Liver (tissue), 9 donors: Measurements from ENCODE around the gene LTA4H. TPM values are rescaled to one million over a fixed set of nuclear protein-coding genes. Genes with fewer than 3 reads are reported as not detected.

Experiments
- DNase-seq: peaks from one replicate; pipeline ENCODE4 v3.0.0-alpha.2; 2017; ENCODE audit warnings: low spot score
- H3K27ac ChIP-seq, 2 donors: one replicate each; pipeline ENCODE4 v1.7.0; 2013; ENCODE audit warnings: inconsistent platforms in 2 of 2, low read length in 2 of 2, control low read depth in 1 of 2, low read depth in 1 of 2, mild to moderate bottlenecking in 1 of 2
- H3K27me3 ChIP-seq, 4 donors: one replicate each; pipeline versions ENCODE4 v1.6.1 to v1.7.0; 2013; ENCODE audit warnings: low read length in 3 of 4, inconsistent platforms in 1 of 4, mild to moderate bottlenecking in 1 of 4, moderate library complexity in 1 of 4; ENCODE audit not compliant: control insufficient read depth in 4 of 4, insufficient read depth in 4 of 4
- H3K36me3 ChIP-seq, 4 donors: one replicate each; pipeline versions ENCODE4 v1.6.1 to v1.7.0; 2013; ENCODE audit warnings: low read length in 3 of 4, mild to moderate bottlenecking in 3 of 4, low read depth in 1 of 4, moderate library complexity in 1 of 4; ENCODE audit not compliant: control insufficient read depth in 4 of 4, insufficient read depth in 3 of 4
- H3K4me1 ChIP-seq, 4 donors: one replicate each; pipeline versions ENCODE4 v1.6.1 to v1.7.0; 2013; ENCODE audit warnings: low read length in 3 of 4, mild to moderate bottlenecking in 3 of 4, moderate library complexity in 1 of 4; ENCODE audit not compliant: control insufficient read depth in 4 of 4, insufficient read depth in 4 of 4
- H3K4me3 ChIP-seq, 3 donors: one replicate each; pipeline versions ENCODE4 v1.6.1 to v1.7.0; 2013; ENCODE audit warnings: low read length in 3 of 3, control low read depth in 1 of 3, low read depth in 1 of 3, mild to moderate bottlenecking in 1 of 3
- H3K9ac ChIP-seq, 2 donors: one replicate each; pipeline ENCODE4 v1.7.0; 2013; ENCODE audit warnings: low read length in 2 of 2, mild to moderate bottlenecking in 2 of 2, moderate library complexity in 2 of 2, control low read depth in 1 of 2, low read depth in 1 of 2
- H3K9me3 ChIP-seq, 4 donors: one replicate each; pipeline versions ENCODE4 v1.6.1 to v1.7.0; 2013; ENCODE audit warnings: low read length in 3 of 4; ENCODE audit not compliant: control insufficient read depth in 4 of 4
- FOXA1 ChIP-seq: IDR thresholded peaks from 2 replicates; pipeline ENCODE4 v1.6.1; 2016; ENCODE audit warnings: antibody characterized with exemption
- JUND ChIP-seq, 2 donors: IDR thresholded peaks; 2 replicates each; pipeline ENCODE4 v1.6.1; 2016; ENCODE audit warnings: antibody characterized with exemption in 2 of 2
- NR2F2 ChIP-seq: IDR thresholded peaks from 2 replicates; pipeline ENCODE4 v1.6.1; 2016; ENCODE audit warnings: antibody characterized with exemption
- RAD21 ChIP-seq, 2 donors: IDR thresholded peaks; 2 replicates each; pipeline ENCODE4 v1.6.1; 2016; ENCODE audit warnings: antibody characterized with exemption in 2 of 2, mild to moderate bottlenecking in 2 of 2
- RXRA ChIP-seq, 2 donors: IDR thresholded peaks; 2 replicates each; pipeline ENCODE4 v1.6.1; 2017 to 2018; ENCODE audit warnings: antibody characterized with exemption in 2 of 2, mild to moderate bottlenecking in 1 of 2
- TAF1 ChIP-seq: conservative IDR thresholded peaks from 2 replicates; pipeline ENCODE4 v1.6.1; 2016; ENCODE audit warnings: antibody characterized with exemption, mild to moderate bottlenecking
- YY1 ChIP-seq: IDR thresholded peaks from 2 replicates; pipeline ENCODE4 v1.6.1; 2016; ENCODE audit warnings: antibody characterized with exemption, mild to moderate bottlenecking
- WGBS: extraction: QIAGEN DNeasy Blood & Tissue Kit; methylation state at CpG from one replicate; pipeline ENCODE4 v1.1.7; 2013; 5-methylcytosine and 5-hydroxymethylcytosine counted together
- polyA plus RNA-seq, 2 donors: library from polyadenylated mRNA; stranded (reverse) in 1 of 2; unstranded in 1 of 2; fragments of 200-250 nt in 1 of 2; fragments of >200 nt in 1 of 2; fragmentation: Nextera tagmentation in 1 of 2; extraction: Ambion mirVana in 1 of 2; gene quantifications; one replicate each; pipeline versions ENCODE4 v1.2.1 to v1.2.3, GENCODE V29; 2013 to 2015
- total RNA-seq, 2 donors: library from RNA; depleted of rRNA; stranded (reverse); fragments of >200 nt; gene quantifications; one replicate each; pipeline ENCODE4 v1.2.3, GENCODE V29; 2014
- TF ChIP-seq, protein P1 (sequence below): IDR thresholded peaks from 2 replicates; pipeline ENCODE4 v1.6.1; 2016; ENCODE audit warnings: antibody characterized with exemption
- TF ChIP-seq, protein P2 (sequence below): IDR thresholded peaks from 2 replicates; pipeline ENCODE4 v1.6.1; 2016; ENCODE audit warnings: antibody characterized with exemption
- donor health status: healthy.
- donor health status: healthy.
- donor health status: healthy.
- donor health status: healthy.
- donor health status: healthy.

Gene LTA4H
- total and polyA plus RNA-seq, 4 donors: 16.6 to 34.5 (median 20.9) TPM

DNA sequence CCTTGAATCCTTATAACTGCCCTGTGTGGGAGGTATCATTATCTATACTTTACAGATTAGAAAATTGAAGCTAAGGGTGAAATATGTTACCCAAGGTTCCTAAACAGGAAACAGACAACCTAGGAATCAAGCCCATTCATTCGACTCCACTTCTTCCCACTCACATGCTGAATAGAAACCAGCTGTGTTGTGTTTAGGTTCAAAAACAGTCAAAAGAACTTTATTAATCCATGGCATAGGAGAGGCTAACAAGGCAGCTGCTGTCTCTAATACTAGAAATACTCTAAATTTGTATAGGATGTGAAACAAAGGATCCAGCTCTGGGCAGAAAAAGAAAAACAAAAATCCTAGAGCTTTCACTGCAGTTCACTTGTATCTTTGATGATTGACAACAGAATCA, 82.4 kb downstream of the LTA4H start:
- no peaks in the 10 kb centered on the region for H3K27me3 ChIP-seq
- no peak overlapping the region for H3K4me3 ChIP-seq
- H3K4me1 ChIP-seq: no peaks in the 10 kb centered on the region
- no peak overlapping the region for H3K9ac ChIP-seq
- 64% methylated on average over 1 of the region's 1 CpG for WGBS
- no peaks in the 10 kb centered on the region for H3K9me3 ChIP-seq
- H3K27ac ChIP-seq: no peak overlapping the region
- no peak for DNase-seq
- TF ChIP-seq RXRA (IDR thresholded peaks at IDR 0.05) (no peak), YY1 (no peak)
- H3K36me3 ChIP-seq: peaks cover 4 to 30% (median 22%) of the 10 kb centered on the region in 4 donors

DNA sequence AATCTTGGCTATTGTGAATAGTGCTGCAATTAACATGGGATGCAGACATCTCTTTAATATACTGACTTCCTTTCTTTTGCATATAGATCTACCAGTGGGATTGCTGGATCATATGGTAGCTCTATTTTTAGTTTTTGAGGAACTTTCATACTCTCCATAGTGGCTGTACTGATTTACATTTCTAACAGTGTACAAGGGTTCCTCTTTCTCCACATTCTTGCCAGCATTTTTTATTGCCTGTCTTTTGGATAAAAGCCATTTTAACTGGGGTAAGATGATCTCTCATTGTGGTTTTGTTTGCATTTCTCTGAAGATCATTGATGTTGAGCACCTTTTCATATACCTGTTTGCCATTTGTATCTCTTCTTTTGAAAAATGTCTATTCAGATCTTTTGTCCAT, 83.9 kb downstream of the LTA4H start:
- no peaks in the 10 kb centered on the region for H3K9me3 ChIP-seq
- no peaks in the 10 kb centered on the region for H3K27me3 ChIP-seq
- TF ChIP-seq, protein P1, sequence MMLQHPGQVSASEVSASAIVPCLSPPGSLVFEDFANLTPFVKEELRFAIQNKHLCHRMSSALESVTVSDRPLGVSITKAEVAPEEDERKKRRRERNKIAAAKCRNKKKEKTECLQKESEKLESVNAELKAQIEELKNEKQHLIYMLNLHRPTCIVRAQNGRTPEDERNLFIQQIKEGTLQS: no peak
- TF ChIP-seq NR2F2: no peak
- no peak for TF ChIP-seq FOXA1
- TF ChIP-seq RXRA (IDR thresholded peaks at IDR 0.05): no peak
- TF ChIP-seq, protein P2, sequence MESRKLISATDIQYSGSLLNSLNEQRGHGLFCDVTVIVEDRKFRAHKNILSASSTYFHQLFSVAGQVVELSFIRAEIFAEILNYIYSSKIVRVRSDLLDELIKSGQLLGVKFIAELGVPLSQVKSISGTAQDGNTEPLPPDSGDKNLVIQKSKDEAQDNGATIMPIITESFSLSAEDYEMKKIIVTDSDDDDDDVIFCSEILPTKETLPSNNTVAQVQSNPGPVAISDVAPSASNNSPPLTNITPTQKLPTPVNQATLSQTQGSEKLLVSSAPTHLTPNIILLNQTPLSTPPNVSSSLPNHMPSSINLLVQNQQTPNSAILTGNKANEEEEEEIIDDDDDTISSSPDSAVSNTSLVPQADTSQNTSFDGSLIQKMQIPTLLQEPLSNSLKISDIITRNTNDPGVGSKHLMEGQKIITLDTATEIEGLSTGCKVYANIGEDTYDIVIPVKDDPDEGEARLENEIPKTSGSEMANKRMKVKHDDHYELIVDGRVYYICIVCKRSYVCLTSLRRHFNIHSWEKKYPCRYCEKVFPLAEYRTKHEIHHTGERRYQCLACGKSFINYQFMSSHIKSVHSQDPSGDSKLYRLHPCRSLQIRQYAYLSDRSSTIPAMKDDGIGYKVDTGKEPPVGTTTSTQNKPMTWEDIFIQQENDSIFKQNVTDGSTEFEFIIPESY: no peak
- no peak for TF ChIP-seq RAD21 (IDR thresholded peaks at IDR 0.05)
- TF ChIP-seq TAF1: no peak
- no peak for TF ChIP-seq JUND (IDR thresholded peaks at IDR 0.05)
- H3K4me1 ChIP-seq: no peaks in the 10 kb centered on the region
- no peak for DNase-seq
- peaks cover under 1 to 25% (median 19%) of the 10 kb centered on the region in 4 donors for H3K36me3 ChIP-seq
- no peak overlapping the region for H3K9ac ChIP-seq
- no peak overlapping the region for H3K27ac ChIP-seq
- H3K4me3 ChIP-seq: no peak overlapping the region

Other genes with a start within 250 kb of the LTA4H start
- gene NTN4, start 244.8 kb downstream of the LTA4H start, total RNA-seq: 10 to 100 TPM in 1 of 2 donors, 1 to 10 TPM in 1; 3.2 to 30.5 TPM
- gene NTN4, start 244.8 kb downstream of the LTA4H start, polyA plus RNA-seq: 10 to 100 TPM; 12.7 to 17.2 TPM
- 10 to 100 TPM in 1 of 2 donors, 1 to 10 TPM in 1; 5.4 to 10.5 TPM for gene SNRPF, start 176.6 kb downstream of the LTA4H start, total RNA-seq
- 10 to 100 TPM; 14.3 to 35.9 TPM for gene SNRPF, start 176.6 kb downstream of the LTA4H start, polyA plus RNA-seq
- gene CCDC38, start 93.0 kb downstream of the LTA4H start, total RNA-seq: 1 to 10 TPM; 1.3 to 1.4 TPM
- under 1 TPM; 0.46 to 0.61 TPM for gene CCDC38, start 93.0 kb downstream of the LTA4H start, polyA plus RNA-seq
- 100 to 1,000 TPM in 1 of 2 donors, 10 to 100 TPM in 1; 56.7 to 124 TPM for gene AMDHD1, start 92.3 kb downstream of the LTA4H start, total RNA-seq
- gene AMDHD1, start 92.3 kb downstream of the LTA4H start, polyA plus RNA-seq: 100 to 1,000 TPM in 1 of 2 donors, 10 to 100 TPM in 1; 50.3 to 105 TPM
- gene HAL, start 39.2 kb downstream of the LTA4H start, total RNA-seq: 100 to 1,000 TPM; 125 to 174 TPM
- gene HAL, start 39.2 kb downstream of the LTA4H start, polyA plus RNA-seq: 100 to 1,000 TPM in 1 of 2 donors, 10 to 100 TPM in 1; 62.4 to 114 TPM
- gene ELK3, start 158.8 kb upstream of the LTA4H start, total RNA-seq: 1 to 10 TPM; 4.1 to 4.9 TPM
- 1 to 10 TPM; 3.7 to 5.2 TPM for gene ELK3, start 158.8 kb upstream of the LTA4H start, polyA plus RNA-seq